Esophagus squamous epithelium (tissue), 4 donors: ENCODE measurements around the gene BACH2.

Experiments
- CTCF ChIP-seq, 6 experiments: fragments of 450-650 bp in 4 of 6; fragments of 200-600 bp in 2 of 6; sonication (generic) in 2 of 6; IDR thresholded peaks; one replicate each; pipeline ENCODE4 v1.5.1; 2016 to 2019; ENCODE audit warnings: antibody characterized with exemption in 6 of 6, mild to moderate bottlenecking in 4 of 6, moderate library complexity in 4 of 6
- POLR2A ChIP-seq, 4 donors: fragments of 450-650 bp; IDR thresholded peaks; one replicate each; pipeline ENCODE4 v1.6.1; 2017; ENCODE audit warnings: antibody characterized with exemption in 4 of 4, mild to moderate bottlenecking in 4 of 4, moderate library complexity in 3 of 4

- TF ChIP-seq CTCF (IDR thresholded peaks at IDR 0.05) (no peak), POLR2A (IDR thresholded peaks at IDR 0.05) (no peak)
These were observed 251.1 kb downstream of the BACH2 start for GRCh38 chr6:90045535-90045934.
